Brain pericyte (primary cell): ENCODE measurements around the gene MRPS33.
"Not testable (repeated sequence)": the region's sequence is repeated elsewhere in the genome, so short reads cannot be mapped to it uniquely, and the experiment has no call there.

ENCODE experiments used
- DNase-seq: peaks from one replicate; pipeline ENCODE4 v3.0.0-alpha.2; 2012; ENCODE audit warnings: low read depth, low spot score

The MRPS33 gene

DNA sequence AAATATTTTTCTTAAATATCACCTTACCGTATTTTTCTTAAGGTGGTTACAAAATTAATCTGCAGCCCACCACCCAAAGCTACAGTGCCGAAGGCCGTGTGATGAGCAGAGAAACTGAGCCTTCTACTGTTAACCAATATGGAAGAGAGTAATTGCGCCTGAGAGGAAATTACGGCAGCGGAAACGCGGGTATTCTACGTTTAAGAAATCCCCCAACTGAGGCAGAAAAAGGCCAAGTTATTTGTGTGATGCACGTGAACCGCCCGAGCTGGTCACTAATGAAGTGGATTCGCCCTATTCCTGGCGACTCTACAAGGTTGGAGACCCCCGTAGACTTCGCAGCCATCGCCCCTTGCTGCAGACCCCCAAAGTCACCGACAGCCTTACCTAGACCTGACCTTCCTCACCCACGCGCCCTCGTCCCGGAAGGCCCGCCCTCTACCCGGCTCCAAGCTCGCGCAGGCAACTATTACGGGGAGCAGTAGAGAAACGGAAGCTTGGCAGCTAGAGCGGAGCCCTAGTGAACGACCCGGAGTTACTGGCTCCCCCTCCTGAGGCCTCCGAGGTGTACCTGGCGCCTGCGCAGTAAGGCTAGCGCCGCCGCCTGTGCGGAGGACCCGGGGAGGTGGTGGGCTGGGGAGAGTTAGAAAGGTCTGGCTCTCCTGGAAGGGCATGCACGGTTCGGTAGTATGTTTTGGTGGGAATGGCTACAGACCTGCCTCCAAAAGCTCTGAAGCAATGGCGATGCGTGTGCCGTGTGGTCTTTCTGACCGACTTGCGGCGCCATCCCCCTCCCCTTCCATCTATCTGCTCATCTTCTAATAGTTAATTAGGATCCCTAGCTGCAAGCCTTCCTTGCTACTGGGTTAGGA, at the start of gene MRPS33:
TSS of gene MRPS33 (minus strand) at position 429 of the 872 bp plus-strand sequence. CDS start 4,319 bp downstream, outside the sequence.
- DNase-seq, result peak; percentile 90

GRCh38 chr7:141057788-141058187, 43.0 kb upstream of the MRPS33 start:
- no peak for DNase-seq

DNA sequence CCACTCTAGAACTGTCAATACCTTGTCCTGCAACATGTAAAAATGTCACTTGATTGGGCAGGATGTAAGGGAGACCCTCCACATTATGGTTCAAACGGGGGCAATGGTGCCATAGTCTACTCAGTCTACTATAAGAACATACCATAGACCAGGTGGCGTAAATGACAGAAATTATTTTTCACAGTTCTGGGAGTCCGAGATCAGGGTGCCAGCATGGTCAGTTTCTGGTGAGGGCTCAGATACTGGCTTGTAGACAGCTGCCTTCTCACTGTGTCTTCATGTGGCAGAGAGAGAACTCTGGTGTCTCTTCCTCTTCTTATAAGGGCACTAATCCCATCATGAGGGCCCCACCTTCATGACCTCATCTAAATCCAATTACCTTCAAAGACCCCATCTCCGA, 40.4 kb upstream of the MRPS33 start:
- no peak for DNase-seq

DNA sequence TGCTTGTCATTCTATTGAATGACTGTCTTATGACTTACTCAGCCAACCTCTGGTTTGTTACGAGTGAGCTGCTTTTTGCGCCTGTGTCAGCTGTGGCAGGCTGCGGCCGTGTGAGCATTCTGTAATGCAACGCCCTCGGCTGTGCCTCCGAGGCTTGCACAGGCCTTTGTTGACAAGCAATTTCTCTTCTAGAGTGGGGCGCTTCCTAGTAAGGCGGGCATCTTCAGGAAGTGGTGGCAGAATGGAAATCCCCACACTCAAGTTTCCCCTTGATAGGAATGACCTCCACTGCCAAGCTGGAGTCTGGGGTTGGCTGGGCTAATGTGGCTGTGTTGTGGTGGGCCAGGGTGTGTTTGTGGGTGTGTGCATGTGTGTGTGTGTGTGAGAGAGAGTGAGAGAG, 38.9 kb upstream of the MRPS33 start:
- DNase-seq, result no peak

- no peak for DNase-seq
Observed at GRCh38 chr7:141045842-141046620, 31.3 kb upstream of the MRPS33 start.

- DNase-seq, result no peak
Observed at GRCh38 chr7:141045126-141045841, 30.5 kb upstream of the MRPS33 start.

- no peak for DNase-seq
Observed at GRCh38 chr7:141043616-141044015, 28.9 kb upstream of the MRPS33 start.

- DNase-seq, result no peak
Observed at GRCh38 chr7:141042222-141043193, 27.8 kb upstream of the MRPS33 start.

- no peak for DNase-seq
Observed at GRCh38 chr7:141039376-141039775, 24.6 kb upstream of the MRPS33 start.

DNA sequence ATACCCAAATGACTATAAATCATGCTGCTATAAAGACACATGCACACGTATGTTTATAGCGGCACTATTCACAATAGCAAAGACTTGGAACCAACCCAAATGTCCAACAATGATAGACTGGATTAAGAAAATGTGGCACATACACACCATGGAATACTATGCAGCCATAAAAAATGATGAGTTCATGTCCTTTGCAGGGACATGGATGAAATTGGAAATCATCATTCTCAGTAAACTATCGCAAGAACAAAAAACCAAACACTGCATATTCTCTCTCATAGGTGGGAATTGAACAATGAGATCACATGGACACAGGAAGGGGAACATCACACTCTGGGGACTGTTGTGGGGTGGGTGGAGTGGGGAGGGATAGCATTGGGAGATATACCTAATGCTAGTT, 23.3 kb upstream of the MRPS33 start:
- not testable (repeated sequence) for DNase-seq

GRCh38 chr7:141032539-141033323, 18.0 kb upstream of the MRPS33 start:
- DNase-seq, result not testable (repeated sequence)

- DNase-seq, result no peak
Observed at GRCh38 chr7:141028767-141029166, 14.0 kb upstream of the MRPS33 start.

DNA sequence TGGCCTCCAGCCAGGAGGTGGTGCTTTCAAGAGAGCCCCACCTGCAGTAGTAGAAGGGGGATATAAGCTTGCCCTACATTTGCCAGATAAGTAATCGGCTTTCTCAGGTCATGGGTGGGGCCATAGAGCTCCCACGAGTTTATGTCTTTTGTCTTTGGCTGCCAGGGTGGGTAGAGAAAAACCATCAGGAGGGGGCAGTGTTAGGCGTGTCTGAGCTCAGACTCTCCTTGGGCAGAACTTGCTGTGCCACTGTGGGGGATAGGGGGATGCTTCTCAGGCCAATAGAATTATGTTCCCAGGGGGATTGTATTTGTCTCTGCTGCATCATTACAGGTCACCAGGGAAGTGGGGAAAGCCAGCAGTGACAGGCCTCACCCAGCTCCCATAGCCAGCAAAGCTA, 12.3 kb upstream of the MRPS33 start:
- no peak for DNase-seq

- DNase-seq, result no peak
Observed at GRCh38 chr7:141024668-141025067, 9.9 kb upstream of the MRPS33 start.

DNA sequence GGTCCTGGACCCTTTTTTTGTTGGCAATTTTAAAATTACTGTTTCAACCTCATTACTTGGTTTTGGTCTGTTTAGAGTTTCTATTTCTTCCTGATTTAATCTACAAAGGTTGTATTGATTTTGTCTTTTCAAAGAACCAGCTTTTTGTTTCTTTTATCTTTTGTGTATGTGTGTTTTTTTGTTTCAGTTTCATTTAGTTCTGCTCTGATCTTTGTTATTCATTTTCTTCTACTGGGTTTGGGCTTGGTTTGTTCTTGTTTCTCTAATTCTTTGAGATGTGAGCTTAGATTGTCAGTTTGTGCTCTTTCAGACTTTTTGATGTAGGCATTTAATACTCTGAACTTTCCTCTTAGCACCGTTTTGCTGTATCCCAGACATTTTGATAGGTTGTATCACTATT, 8.5 kb upstream of the MRPS33 start:
- no peak for DNase-seq

DNA sequence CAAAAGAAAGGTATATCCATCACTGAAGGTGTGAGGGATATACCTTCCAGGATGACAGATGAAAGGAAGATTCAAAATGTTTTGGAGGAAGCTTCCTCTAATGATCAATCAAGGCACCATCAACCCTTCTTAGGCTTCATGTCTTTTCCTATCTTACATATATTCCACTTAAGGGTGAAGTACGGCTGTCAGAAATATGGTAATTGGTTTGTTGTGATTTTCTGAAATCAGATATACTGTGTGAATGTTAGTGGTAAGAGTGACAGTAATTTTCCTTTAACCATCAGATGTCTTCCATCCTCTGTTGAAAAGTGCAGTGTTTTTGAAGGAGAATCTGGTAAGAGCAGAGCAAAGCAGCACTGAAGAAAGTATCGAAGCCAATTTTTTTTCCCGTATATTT, 2.8 kb upstream of the MRPS33 start:
- DNase-seq, result no peak

GRCh38 chr7:141016349-141016748, 1.6 kb upstream of the MRPS33 start:
- no peak for DNase-seq

DNA sequence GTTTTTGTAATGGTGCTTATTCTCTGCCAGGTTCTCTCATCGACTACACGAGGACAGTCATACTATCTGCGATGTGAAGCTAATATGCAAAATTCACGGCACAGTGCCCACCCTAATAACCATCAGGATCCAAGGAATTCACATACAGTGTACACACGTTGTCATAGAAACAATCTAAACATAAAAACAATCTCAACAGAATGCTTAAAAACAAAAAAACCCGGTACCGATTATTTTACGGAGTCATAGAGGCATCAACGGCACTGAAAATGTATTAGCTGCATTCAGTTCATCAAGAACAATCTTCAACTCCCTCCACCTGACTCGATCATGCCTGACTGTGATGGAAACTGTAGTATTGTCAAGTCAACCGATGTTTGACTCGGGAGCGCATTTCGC, 628 bp downstream of the MRPS33 start:
- DNase-seq, result no peak

DNA sequence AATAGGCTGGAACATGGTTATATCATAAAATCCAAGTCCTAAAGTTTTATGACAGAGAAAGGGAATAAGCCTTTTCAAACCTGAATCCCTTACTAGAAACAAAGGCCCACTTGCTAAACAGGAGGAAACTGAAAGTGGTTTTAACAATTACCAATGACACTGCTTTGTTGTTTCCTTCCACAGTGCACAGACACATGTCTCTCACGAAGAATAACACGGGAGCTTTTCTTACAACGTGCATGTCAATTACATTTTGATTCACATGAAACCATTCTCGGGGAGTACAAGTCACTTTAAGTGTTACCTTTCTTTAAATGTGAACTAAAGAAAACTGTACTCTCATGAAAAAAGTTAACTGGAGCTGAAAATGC, 1.4 kb downstream of the MRPS33 start:
- DNase-seq, result no peak

DNA sequence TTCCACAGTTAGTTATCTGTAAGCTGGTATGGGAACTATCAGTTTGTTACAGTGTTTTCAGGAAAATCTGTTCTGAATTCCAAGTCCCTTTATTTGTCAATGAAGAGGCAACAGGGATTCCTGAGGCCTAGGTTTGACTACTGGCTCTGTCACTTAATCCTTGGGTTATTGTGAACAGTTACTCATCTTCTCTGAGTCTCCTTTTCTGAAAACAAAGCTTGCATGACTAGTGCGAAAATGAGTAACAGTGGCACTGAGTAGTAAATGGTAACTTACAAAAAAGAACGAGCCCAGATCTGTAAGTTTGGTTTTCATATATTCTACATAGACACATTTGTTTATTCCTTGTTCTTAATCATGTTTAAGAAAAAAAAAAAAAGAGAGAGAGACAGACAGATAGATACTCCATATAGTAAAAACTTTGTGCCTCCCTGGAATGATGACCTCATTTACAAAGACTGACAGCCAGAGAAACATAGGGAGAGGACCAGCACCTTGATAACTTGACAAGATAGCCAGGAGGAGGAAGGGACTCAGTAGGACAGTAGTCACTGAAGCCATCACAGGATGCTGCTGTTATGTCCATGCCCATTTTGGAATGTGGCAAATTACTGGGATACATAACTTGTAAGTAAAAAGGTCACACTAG, 1.9 kb downstream of the MRPS33 start:
- DNase-seq, result no peak
